Uterus (tissue), 2 donors: ENCODE measurements around the gene WDR19.

Experiments used
- POLR2A ChIP-seq, 2 donors: fragments of 450-650 bp; IDR thresholded peaks; one replicate each; pipeline ENCODE4 v1.6.1; 2016; ENCODE audit warnings: antibody characterized with exemption in 2 of 2, mild to moderate bottlenecking in 1 of 2, moderate library complexity in 1 of 2
- TF ChIP-seq, protein P1 (sequence below), 4 experiments: fragments of 200-600 bp in 2 of 4; fragments of 450-650 bp in 2 of 4; sonication (generic) in 2 of 4; IDR thresholded peaks; one replicate each; pipeline ENCODE4 v1.5.1; 2016 to 2019; ENCODE audit warnings: antibody characterized with exemption in 4 of 4, mild to moderate bottlenecking in 2 of 4, moderate library complexity in 1 of 4

DNA sequence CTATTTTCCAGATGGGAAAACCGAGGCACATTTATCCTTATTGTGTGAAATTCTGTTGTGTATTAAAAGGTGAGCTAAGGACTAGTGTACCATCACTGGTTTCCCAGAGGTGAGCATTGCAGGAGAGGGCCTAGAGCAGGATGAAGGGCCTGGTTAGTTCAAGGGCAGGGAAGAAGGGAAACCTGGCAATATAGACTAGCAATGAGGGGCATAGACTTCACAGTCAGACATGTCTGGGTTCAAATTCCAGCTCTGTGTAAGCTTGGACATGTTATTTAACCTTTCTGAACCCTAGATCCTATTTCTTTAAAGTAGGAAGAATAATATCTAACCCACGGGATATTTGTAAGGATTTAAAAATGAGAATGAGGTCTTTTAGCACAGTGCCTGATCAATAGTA lies 50.8 kb downstream of the WDR19 start:
- no peak for TF ChIP-seq POLR2A (IDR thresholded peaks at IDR 0.05)
- TF ChIP-seq, protein P1, sequence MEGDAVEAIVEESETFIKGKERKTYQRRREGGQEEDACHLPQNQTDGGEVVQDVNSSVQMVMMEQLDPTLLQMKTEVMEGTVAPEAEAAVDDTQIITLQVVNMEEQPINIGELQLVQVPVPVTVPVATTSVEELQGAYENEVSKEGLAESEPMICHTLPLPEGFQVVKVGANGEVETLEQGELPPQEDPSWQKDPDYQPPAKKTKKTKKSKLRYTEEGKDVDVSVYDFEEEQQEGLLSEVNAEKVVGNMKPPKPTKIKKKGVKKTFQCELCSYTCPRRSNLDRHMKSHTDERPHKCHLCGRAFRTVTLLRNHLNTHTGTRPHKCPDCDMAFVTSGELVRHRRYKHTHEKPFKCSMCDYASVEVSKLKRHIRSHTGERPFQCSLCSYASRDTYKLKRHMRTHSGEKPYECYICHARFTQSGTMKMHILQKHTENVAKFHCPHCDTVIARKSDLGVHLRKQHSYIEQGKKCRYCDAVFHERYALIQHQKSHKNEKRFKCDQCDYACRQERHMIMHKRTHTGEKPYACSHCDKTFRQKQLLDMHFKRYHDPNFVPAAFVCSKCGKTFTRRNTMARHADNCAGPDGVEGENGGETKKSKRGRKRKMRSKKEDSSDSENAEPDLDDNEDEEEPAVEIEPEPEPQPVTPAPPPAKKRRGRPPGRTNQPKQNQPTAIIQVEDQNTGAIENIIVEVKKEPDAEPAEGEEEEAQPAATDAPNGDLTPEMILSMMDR (IDR thresholded peaks at IDR 0.05) = no peak
